K562 (cell line): ENCODE data around the gene ATP6V0A1. TPM values are rescaled to one million over a fixed set of nuclear protein-coding genes. Genes with fewer than 3 reads are reported as not detected.

ENCODE experiments used
- ATAC-seq: fragments of 200-7000 bp; cut with Tn5 transposase; 3 replicates; pipeline ENCODE4 v1.9.1; 2020; ENCODE audit warnings: moderate library complexity
- BruUV-seq: library from RNA; stranded (reverse); fragments of 400-500 nt; replicated peaks from 2 replicates; lab custom pipeline; 2021; lab: Mats Ljungman, UMichigan
- CTCF ChIA-PET: fragments of 300-600 bp; formaldehyde crosslinking; extraction: SDS; loops from one replicate; lab custom pipeline; 2021; ENCODE audit warnings: low intra/inter-chr PET ratio; lab: Yijun Ruan, JAX
- POLR2A ChIA-PET: fragments of 300-600, 350-650 bp; sonication (Branson Sonifier 250); formaldehyde crosslinking; extraction: SDS; loops from one replicate; lab custom pipeline; 2021; ENCODE audit warnings: antibody characterized with exemption, inconsistent platforms; lab: Yijun Ruan, JAX
- DNase-seq, 4 experiments: peaks; one replicate each; pipeline versions ENCODE4 v3.0.0 to v3.0.0-alpha.2; 2011 to 2018; ENCODE audit warnings: low spot score in 3 of 4, mixed read lengths in 3 of 4; ENCODE audit errors: extremely low read depth in 1 of 4
- FAIRE-seq: peaks from 2 replicates; lab custom pipeline; 2011; peaks lifted over from hg19 to GRCh38; lab: Jason Lieb, UNC
- H2AFZ ChIP-seq: 2 replicates; pipeline ENCODE4 v1.6.0; 2011; ENCODE audit warnings: low read depth, low read length, control low read depth, inconsistent platforms
- H3K27ac ChIP-seq: fragments of 200-600 bp; 3 replicates; pipeline ENCODE4 v1.8.0; 2011; ENCODE audit warnings: low read depth, mild to moderate bottlenecking, control low read depth, inconsistent platforms, low read length, moderate library complexity, mixed read lengths; ENCODE audit errors: extremely low read depth
- H3K27me3 ChIP-seq, 2 experiments: fragments of 300-600 bp in 1 of 2; 2 replicates in 1 of 2; 3 replicates in 1 of 2; pipeline versions ENCODE4 v1.6.0 to v1.8.0; 2011; ENCODE audit warnings: inconsistent platforms in 2 of 2, low read length in 2 of 2, mild to moderate bottlenecking in 1 of 2, mixed read lengths in 1 of 2, moderate library complexity in 1 of 2; ENCODE audit not compliant: control insufficient read depth in 2 of 2, insufficient read depth in 2 of 2
- H3K36me3 ChIP-seq: fragments of 300-600 bp; 3 replicates; pipeline ENCODE4 v1.8.0; 2011; ENCODE audit warnings: mild to moderate bottlenecking, low read length, inconsistent platforms; ENCODE audit not compliant: control insufficient read depth, insufficient read depth
- H3K4me1 ChIP-seq, 2 experiments: fragments of 200-600 bp in 1 of 2; replicated peaks in 1 of 2; 2 replicates in 1 of 2; 3 replicates in 1 of 2; pipeline versions ENCODE4 v1.5.1 to v1.8.0; 2011; ENCODE audit warnings: inconsistent platforms in 2 of 2, low read length in 2 of 2, mild to moderate bottlenecking in 1 of 2, mixed read lengths in 1 of 2, moderate library complexity in 1 of 2; ENCODE audit not compliant: control insufficient read depth in 2 of 2, insufficient read depth in 2 of 2
- H3K4me2 ChIP-seq: 2 replicates; pipeline ENCODE4 v1.6.1; 2011; ENCODE audit warnings: low read length, control low read depth, inconsistent platforms, mixed read lengths; ENCODE audit not compliant: insufficient read depth
- H3K4me3 ChIP-seq: fragments of 200-600 bp; sonication (generic), shearing (Covaris generic); 2 replicates; pipeline ENCODE4 v1.5.1; 2016; ENCODE audit warnings: control low read depth, inconsistent platforms
- H3K79me2 ChIP-seq: fragments of 200-600 bp; 3 replicates; pipeline ENCODE4 v1.8.0; 2011; ENCODE audit warnings: low read length, inconsistent platforms; ENCODE audit not compliant: control insufficient read depth, insufficient read depth
- H3K9ac ChIP-seq, 2 experiments: 2 replicates each; pipeline versions ENCODE4 v1.6.0 to v1.6.1; 2011; ENCODE audit warnings: low read depth in 2 of 2, low read length in 2 of 2, control low read depth in 1 of 2, inconsistent platforms in 1 of 2, mild to moderate bottlenecking in 1 of 2, mixed read lengths in 1 of 2; ENCODE audit not compliant: insufficient read depth in 1 of 2
- H3K9me1 ChIP-seq: one replicate; pipeline ENCODE4 v1.6.0; 2011; ENCODE audit warnings: inconsistent platforms, mild to moderate bottlenecking, low read length, moderate library complexity; ENCODE audit not compliant: control insufficient read depth, insufficient read depth
- H3K9me3 ChIP-seq: replicated peaks from 2 replicates; pipeline ENCODE4 v1.5.1; 2011; ENCODE audit warnings: low read depth, low read length, inconsistent platforms; ENCODE audit not compliant: control insufficient read depth, insufficient read depth
- H4K20me1 ChIP-seq: replicated peaks from 2 replicates; pipeline ENCODE4 v1.6.1; 2011; ENCODE audit warnings: low read length, inconsistent platforms, mixed read lengths; ENCODE audit not compliant: control insufficient read depth, insufficient read depth
- ATF1 ChIP-seq, 2 experiments: fragments of 450-650 bp in 1 of 2; IDR thresholded peaks; 2 replicates each; pipeline ENCODE4 v1.6.1; 2016; ENCODE audit warnings: missing compliant biosample characterization in 1 of 2, missing genetic modification characterization in 1 of 2
- BHLHE40 ChIP-seq: IDR thresholded peaks from 2 replicates; pipeline ENCODE4 v1.6.1; 2011; ENCODE audit warnings: low read length, improper control_type of control experiment
- DNMT1 ChIP-seq: fragments of 450-650 bp; IDR thresholded peaks from 2 replicates; pipeline ENCODE4 v1.6.1; 2016; ENCODE audit warnings: antibody characterized with exemption, mild to moderate bottlenecking
- HES1 ChIP-seq: fragments of 450-650 bp; IDR thresholded peaks from 2 replicates; pipeline ENCODE4 v1.6.1; 2016; ENCODE audit warnings: low read depth, mild to moderate bottlenecking, moderate library complexity
- MAZ ChIP-seq, 2 experiments: fragments of 450-650 bp in 1 of 2; sonication (generic) in 1 of 2; formaldehyde crosslinking; IDR thresholded peaks in 1 of 2; conservative IDR thresholded peaks in 1 of 2; 2 replicates each; pipeline versions ENCODE4 v1.4.0 to v1.5.0; 2020; ENCODE audit warnings: mild to moderate bottlenecking in 1 of 2, missing genetic modification reagents in 1 of 2
- REST ChIP-seq, 2 experiments: fragments of 450-650 bp; formaldehyde crosslinking in 1 of 2; IDR thresholded peaks; 2 replicates each; pipeline versions ENCODE4 v1.4.0 to v1.6.1; 2014 to 2020; ENCODE audit warnings: mild to moderate bottlenecking in 2 of 2, borderline replicate concordance in 1 of 2, low read depth in 1 of 2
- RHOXF2B ChIP-seq: fragments of 250-450 bp; sonication (Bioruptor Pico); conservative IDR thresholded peaks from 2 replicates; pipeline ENCODE4 v1.5.1; 2021
- TEAD4 ChIP-seq, 2 experiments: sonication (generic) in 1 of 2; formaldehyde crosslinking in 1 of 2; IDR thresholded peaks; 2 replicates each; pipeline versions ENCODE4 v1.6.1 to v1.8.0; 2012 to 2022; ENCODE audit warnings: borderline replicate concordance in 1 of 2, inconsistent platforms in 1 of 2, low read length in 1 of 2, mild to moderate bottlenecking in 1 of 2, missing genetic modification reagents in 1 of 2
- ZBTB7A ChIP-seq: IDR thresholded peaks from 2 replicates; pipeline ENCODE4 v1.6.1; 2011; ENCODE audit warnings: low read depth, mild to moderate bottlenecking, low read length, moderate library complexity, borderline replicate concordance; ENCODE audit not compliant: control insufficient read depth
- WGBS: fragments of 100-300 bp; shearing (Covaris generic); methylation state at CpG from one replicate; pipeline ENCODE4 v1.1.6; 2016; ENCODE audit warnings: low coverage, mixed read lengths; ENCODE audit not compliant: insufficient coverage; ENCODE audit errors: missing lambda C conversion rate; 5-methylcytosine and 5-hydroxymethylcytosine counted together
- in situ Hi-C: fragments of 300-500 bp; cut with MboI; formaldehyde crosslinking; loops from 4 replicates; pipeline ENCODE4 v1.15.0; 2018; ENCODE audit warnings: inconsistent platforms, mixed read lengths
- intact Hi-C: fragments of 100-400 bp; cut with micrococcal nuclease; formaldehyde crosslinking; loops from 2 replicates; pipeline ENCODE4 v1.14.2; 2022
- polyA plus RNA-seq, 8 experiments: library from polyadenylated mRNA; depleted of rRNA in 4 of 8; stranded (reverse) in 5 of 8; unstranded in 3 of 8; fragments of >200 nt; fragmentation: Nextera tagmentation in 2 of 8; fragmentation: Illumina TruSeq in 1 of 8; extraction: Ambion mirVana in 2 of 8; extraction: Trizol in 1 of 8; gene quantifications; 2 replicates each; pipeline versions ENCODE4 v1.2.1 to v1.2.3, GENCODE V29; 2011 to 2014; ENCODE audit warnings: inconsistent platforms in 1 of 8, missing spikeins in 1 of 8
- total RNA-seq, 7 experiments: library from RNA; depleted of rRNA in 6 of 7; stranded (reverse); fragments of >200 nt in 6 of 7; fragmentation: Illumina TruSeq in 2 of 7; extraction: Trizol in 2 of 7; gene quantifications; 2 replicates each; pipeline versions ENCODE4 v1.2.1 to v1.2.3, GENCODE V29; 2011 to 2021; ENCODE audit warnings: low replicate concordance in 1 of 7

ATP6V0A1 gene
- total and polyA plus RNA-seq, 9 of the 15 experiments (the other 6 are each of a cell fraction or from before 2014, with no cell fraction given) = 11.8 to 158 (median 75.5) TPM

- Histone ChIP-seq H3K4me3 (peak within 1 kb of the TSS; percentile 64), H4K20me1 (no peaks in the 10 kb centered on the region; the same call in 1 of the 2 replicates), H3K4me2 (peak within 1 kb of the TSS; percentile 92), H3K9me1 (no peaks in the 10 kb centered on the region), H3K4me1 (peaks cover 23 to 59% of the 10 kb centered on the region in 2 experiments), H3K9ac (peak within 1 kb of the TSS; percentile 70 to 97), H3K27me3 (no peaks in the 10 kb centered on the region), H3K79me2 (peaks cover 17% of the 10 kb centered on the region), H2AFZ (peak within 1 kb of the TSS; percentile 87), H3K36me3 (peaks cover 19% of the 10 kb centered on the region; the same call in 2 of the 3 replicates), H3K27ac (peak within 1 kb of the TSS; percentile 80), H3K9me3 (no peaks in the 10 kb centered on the region)
- ChIA-PET CTCF (interaction anchor here (0.7 to 1.3 kb wide), 2 partner anchors 19 to 31 kb away, joined by 3 to 6 read pairs; partner anchors contain the start of gene MLX), POLR2A (interaction anchor here (0.5 to 2.7 kb wide), 12 partner anchors 9 to 605 kb away, joined by 3 to 15 read pairs (median 4); partner anchors contain the start of gene ODAD4)
- DNase-seq (peak; percentile 97 to 100 (median 99)), FAIRE-seq (peak; percentile 84), ATAC-seq (peak; percentile 89)
- intact Hi-C loops = no loop called here
- 0% methylated on average over 20 of the region's 40 CpGs for WGBS
- BruUV-seq = no TSS peak
- in situ Hi-C loops = no loop called here
- TF ChIP-seq ATF1 (CRISPR knock-in tag; IDR thresholded peaks at IDR 0.05) (no peak), ATF1 (tag; IDR thresholded peaks at IDR 0.05) (0 out of 2 replicates have a peak, but pooled peaks have one; percentile 2), DNMT1 (no peak), REST (IDR thresholded peaks at IDR 0.05; ENCODE audit: borderline replicate concordance) (peak; percentile 70), REST (CRISPR knock-in tag; IDR thresholded peaks at IDR 0.05; ENCODE audit: low read depth) (no peak), RHOXF2B (CRISPR knock-in tag) (no peak), HES1 (peak; percentile 81), TEAD4 (IDR thresholded peaks at IDR 0.05; ENCODE audit: low read length) (0 out of 2 replicates have a peak, but pooled peaks have one; percentile 17), TEAD4 (CRISPR knock-in tag; IDR thresholded peaks at IDR 0.05; ENCODE audit: borderline replicate concordance) (no peak), MAZ (CRISPR knock-in tag; conservative IDR thresholded peaks at IDR 0.05 in 1 of 2, IDR thresholded peaks at IDR 0.05 in 1 of 2) (peak; percentile 10 to 78), ZBTB7A (peak; percentile 93), BHLHE40 (peak; percentile 98)
Measured at GRCh38 chr17:42536048-42536371, 77.3 kb downstream of the ATP6V0A1 start, which contains the start of gene NAGLU. Gene NAGLU, plus strand, starts transcription at chr17:42536241. Its CDS starts 32 bp downstream, at chr17:42536273.
